HG02970 (cell line): ENCODE measurements around the gene WDR70.
"Not testable (repeated sequence)": the region's sequence is repeated elsewhere in the genome, so short reads cannot be mapped to it uniquely, and the experiment has no call there.

Source experiments
- ATAC-seq: cut with Tn5 transposase; IDR thresholded peaks from one replicate; pipeline ENCODE4 v1.9.1; 2021; ENCODE audit warnings: mild to moderate bottlenecking, moderate library complexity, moderate number of reproducible peaks; ENCODE audit not compliant: unreplicated experiment, low FRiP score

WDR70 gene

DNA sequence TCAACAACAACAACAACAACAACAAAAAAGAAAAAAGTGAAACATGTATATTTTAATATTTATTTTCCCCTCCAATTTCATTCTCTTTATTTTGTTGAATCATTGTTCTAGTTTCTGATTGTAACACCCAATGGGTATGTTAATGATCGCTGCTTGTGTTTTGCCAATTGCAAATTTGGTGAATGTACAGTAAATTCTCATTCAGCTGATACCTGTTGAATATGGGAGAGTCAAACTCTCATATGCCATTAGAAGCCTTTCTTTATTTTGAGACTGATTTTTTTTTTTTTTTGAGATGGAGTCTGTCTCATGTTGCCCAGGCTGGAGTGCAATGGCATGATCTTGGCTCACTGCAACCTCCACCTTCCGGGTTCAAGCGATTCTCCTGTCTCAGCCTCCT, 72.9 kb downstream of the WDR70 start:
- not testable (repeated sequence) for ATAC-seq

GRCh38 chr5:37453252-37453651, 74.1 kb downstream of the WDR70 start:
- not testable (repeated sequence) for ATAC-seq

GRCh38 chr5:37454402-37455055, 75.4 kb downstream of the WDR70 start:
- ATAC-seq, result not testable (repeated sequence)

DNA sequence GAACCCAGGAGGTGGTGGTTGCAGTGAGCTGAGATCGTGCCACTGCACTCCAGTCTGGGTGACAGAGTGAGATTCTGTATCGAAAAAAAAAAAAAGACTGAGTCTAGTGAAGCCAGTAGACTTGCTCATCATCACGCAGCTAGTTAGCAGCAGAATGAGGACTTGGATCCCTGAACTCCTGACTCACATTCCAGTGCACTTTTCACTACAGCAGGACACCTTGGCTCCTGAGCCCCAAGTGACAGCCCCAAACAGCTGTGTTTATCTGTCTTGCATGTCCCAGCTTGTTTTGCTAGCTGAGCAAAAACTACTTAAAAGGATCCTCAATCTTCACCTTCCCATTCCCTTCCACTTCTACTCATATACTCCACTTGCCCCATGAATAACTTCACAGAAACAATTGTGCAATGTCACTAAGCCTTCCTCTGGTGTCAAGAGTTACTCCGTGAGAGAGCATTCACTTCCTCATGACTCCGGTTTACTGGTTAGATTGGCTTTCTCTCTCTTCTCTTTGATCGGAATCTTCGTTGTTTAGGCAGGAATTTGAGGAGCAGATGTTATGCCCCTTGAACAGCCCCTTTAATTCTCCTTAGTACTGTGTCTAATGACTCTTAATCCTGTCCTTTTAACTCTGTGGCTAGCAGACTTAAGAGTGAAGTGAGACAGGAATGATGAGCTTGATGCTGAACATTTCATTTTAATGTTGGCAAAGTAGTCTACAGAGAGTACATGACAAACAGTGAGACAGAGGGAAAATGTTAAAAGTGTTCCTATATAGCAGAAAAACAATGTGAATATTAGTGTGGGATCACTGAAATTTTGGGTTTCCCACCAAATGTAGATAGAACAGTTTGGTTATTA, 84.3 kb downstream of the WDR70 start:
- not testable (repeated sequence) for ATAC-seq

- ATAC-seq, result not testable (repeated sequence)
Observed at GRCh38 chr5:37464581-37464980, 85.5 kb downstream of the WDR70 start.

- ATAC-seq, result not testable (repeated sequence)
Observed at GRCh38 chr5:37469383-37469782, 90.3 kb downstream of the WDR70 start.

GRCh38 chr5:37471666-37472197, 92.6 kb downstream of the WDR70 start:
- no peak for ATAC-seq

- no peak for ATAC-seq
Observed at GRCh38 chr5:37477426-37477825, 98.3 kb downstream of the WDR70 start.

DNA sequence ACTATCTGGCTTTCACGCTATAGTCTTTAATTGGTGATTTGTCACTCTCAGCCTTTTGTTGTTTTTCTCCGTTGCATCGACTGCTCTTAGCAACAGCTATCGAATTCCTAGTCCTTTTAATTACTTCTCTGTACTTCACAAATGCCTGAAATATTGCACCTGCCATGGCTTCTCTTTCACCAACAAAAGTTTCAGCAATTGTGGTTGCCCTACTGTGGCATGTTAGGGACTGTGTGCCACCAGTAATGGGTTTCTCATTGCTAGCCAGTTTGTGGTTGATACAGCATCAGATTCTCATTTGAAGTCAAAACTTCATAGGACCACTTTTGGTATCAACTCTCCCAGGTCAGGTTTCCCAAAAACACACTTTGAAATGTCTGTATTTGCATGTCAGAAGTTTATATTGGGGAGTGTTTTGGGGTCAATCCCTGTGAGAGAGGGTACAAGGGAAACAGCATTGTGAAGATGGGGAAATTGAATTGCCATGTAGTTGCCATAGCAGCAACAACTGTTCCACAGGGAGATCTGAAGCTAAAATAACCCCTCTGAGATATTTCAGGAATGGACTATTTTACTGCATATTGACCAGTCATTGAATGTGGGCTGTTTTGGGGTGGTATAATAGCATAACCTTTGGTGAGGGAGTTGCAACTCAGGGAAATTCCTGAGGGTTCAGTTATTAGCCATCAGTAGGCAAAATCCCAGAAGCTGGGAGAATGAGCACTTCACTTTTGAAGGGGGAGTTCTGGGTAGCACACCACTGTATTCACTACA, 99.2 kb downstream of the WDR70 start:
- no peak for ATAC-seq

GRCh38 chr5:37481395-37481794, 102.3 kb downstream of the WDR70 start:
- ATAC-seq, result not testable (repeated sequence)

DNA sequence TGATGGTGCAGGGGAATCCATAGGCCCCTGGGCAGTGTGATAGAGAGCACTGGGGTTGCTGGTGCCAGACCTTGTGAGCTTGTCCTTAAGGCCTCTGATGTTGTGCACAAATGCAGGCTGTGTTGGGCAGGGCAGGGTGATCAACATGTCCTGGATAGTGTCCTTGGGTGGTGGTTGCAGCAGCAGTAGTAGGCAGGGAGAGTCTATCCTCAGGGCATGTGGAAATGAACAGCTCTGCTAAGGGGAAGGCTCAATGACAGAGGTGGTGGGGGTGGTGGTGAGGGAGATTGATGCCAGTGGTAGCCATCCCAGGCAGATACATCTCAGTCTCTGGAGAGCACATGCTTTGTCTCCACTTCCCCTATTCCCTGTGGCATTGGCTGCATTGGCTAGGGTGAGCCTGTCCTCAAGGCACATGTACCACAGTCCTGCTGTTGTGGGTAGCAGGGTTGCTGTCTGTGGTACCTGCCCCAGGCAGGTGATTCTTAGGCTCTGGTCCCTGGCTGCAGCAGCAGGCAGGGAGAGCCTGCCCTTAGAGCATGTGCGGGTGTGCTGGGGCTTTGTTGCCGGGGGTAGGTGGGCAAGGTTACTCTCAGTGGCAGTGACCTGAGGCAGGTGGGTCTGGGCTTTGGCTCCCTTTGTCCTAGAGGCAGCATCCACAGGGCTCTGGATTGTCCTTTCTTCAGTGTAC, 111.1 kb downstream of the WDR70 start:
- ATAC-seq, result no peak

GRCh38 chr5:37490931-37491330, 111.8 kb downstream of the WDR70 start:
- ATAC-seq, result no peak

DNA sequence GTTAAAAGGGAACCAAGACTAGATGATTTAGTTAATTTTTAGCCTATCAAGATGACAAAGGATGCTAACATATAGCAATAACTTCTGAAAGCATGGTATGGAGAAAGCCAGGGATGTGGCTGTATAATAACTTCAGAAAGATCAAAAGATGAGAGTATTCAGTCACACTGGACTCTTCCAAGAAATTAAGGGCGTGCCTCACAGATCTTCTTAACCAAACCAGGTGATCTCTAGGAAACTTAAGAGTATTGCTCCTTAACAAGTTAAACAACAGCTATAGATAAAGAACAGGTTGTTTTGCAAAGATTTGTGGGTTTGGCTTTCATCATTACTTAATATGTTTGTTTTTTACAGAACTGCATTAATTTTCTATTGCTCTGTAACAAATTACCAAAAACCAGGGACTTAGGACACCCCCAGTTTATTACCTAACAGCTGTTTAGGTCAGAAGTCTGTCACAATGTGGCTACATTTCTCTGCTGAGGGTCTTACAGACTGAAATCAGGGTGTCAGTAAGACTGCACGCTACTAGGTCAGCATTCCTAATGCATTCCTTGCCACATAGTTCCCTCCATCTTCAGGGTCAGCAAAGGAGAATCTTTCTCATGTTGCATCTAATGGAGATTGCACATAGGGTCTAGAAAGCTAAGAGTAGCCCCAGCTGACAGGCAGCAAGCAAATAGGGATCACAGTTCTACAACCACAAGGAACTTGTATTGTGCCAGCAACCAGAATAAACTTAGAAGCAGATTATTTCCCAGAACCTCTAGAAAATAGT, 113.8 kb downstream of the WDR70 start:
- ATAC-seq, result no peak

GRCh38 chr5:37494756-37495155, 115.6 kb downstream of the WDR70 start:
- no peak for ATAC-seq

- ATAC-seq, result no peak
Observed at GRCh38 chr5:37495210-37495609, 116.1 kb downstream of the WDR70 start.

GRCh38 chr5:37495668-37496347, 116.7 kb downstream of the WDR70 start:
- no peak for ATAC-seq

- ATAC-seq, result no peak
Observed at GRCh38 chr5:37496902-37497445, 117.9 kb downstream of the WDR70 start.

DNA sequence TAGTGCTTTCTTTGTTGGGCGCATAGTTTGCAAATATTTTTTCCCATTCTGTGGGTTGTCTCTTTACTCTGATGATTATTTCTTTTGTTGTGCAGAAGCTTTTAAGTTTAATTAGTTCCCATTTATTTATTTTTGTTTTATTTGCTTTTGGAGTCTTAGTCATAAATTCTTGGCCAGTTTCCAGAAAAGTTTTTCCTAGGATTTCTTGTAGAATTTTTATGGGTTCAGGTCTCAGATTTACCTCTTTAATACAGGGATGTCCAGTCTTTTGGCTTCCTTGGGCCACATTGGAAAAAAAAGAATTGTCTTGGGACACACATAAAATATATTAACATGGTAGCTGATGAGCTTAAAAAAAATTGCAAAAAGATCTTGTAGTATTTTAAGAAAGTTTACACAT, 122.0 kb downstream of the WDR70 start:
- ATAC-seq, result no peak

GRCh38 chr5:37506241-37506640, 127.1 kb downstream of the WDR70 start:
- ATAC-seq, result no peak
